ENCODE measurements around the gene HPS4.
A peak's percentile ranks its signal among the peaks of the same experiment; 100 is the strongest.
"Not testable (repeated sequence)": the region's sequence is repeated elsewhere in the genome, so short reads cannot be mapped to it uniquely, and the experiment has no call there.

HPS4 gene

GRCh38 chr22:26483439-26484359, at the start of gene HPS4, which contains the start of gene SRRD:
Gene HPS4 (minus strand): TSS chr22:26483783. CDS start chr22:26481762, 2,021 bp downstream.
Gene SRRD (plus strand): TSS chr22:26483877. CDS start chr22:26483891, 14 bp downstream.
- peak; percentile 66 to 79 for DNase-seq

DNA sequence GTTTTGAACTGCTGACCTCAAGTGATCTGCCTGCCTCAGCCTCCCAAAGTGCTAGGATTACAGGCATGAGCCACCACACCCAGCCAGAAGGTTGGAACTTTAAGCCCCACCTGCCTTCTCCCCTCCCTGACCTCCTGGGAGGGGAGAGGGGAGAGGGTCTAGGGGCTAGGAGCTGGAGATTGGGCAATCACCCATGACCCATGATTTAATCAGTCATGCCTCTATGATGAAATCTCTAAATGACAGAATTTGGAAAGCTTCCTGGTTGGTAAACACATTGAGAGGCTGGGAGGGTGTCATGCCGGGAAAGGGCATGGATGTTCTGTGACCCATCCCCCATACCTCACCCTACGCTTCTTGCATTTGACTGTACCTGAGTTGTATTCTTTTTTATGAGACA, 45.8 kb upstream of the HPS4 start:
- DNase-seq = no peak

DNA sequence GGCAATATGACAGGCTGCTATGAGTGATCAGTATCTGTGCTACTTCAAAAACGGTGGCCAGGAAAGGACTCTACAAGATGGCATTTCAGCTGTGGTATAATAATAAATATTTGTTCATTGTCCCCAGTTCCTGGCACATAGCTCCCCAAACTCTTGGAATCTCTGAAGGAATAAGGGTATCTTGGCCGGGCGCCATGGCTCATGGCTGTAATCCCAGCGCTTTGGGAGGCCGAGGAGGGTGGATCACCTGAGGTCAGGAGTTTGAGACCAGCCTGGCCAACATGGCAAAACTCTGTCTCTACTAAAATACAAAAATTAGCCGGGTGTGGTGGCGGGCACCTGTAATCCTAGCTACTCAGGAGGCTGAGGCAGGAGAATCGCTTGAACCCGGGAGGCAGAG, 44.9 kb upstream of the HPS4 start:
- not testable (repeated sequence) for DNase-seq

DNA sequence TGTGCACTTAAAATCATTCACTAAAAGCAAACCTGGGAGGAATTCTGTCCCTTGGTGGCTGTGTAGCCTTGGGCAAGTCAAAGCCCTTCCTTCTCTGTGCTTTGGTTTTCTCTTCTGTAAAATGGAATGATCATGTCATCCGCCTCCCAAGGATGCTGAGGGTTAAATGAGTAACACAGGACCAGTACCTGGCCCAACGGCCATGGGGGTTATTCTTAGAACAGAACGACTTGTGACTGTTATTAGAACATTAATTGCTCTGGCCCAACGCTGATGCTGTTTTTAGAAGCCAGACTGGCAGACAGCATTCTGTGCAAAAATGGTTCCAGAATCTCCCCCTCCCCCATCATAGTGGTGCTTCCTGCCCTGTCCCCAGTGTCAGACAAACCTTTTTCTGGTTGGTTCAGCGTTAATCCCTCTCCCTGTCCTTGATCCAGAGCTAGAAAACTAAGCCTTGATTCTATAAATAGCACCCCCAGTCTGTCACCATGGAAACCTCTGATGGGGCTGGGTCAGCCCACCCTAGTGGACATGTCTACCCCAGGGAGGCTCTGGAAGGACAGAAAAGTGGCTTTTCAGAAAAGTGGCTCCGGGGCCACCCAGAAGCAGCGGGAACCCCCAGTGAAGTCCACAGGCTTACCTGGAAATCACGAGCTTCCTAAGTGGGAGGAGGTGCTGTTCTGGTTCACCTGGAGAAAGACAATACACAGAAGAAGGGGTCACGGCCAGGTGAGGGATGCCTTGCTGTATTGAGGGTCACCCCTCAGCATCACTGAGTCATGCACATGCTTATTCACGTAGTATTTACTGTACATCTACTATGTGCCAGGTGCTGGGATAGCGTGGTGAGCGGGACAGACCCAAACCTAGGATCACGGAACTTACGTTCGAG, 44.2 kb upstream of the HPS4 start:
- DNase-seq = no peak

GRCh38 chr22:26527167-26527566, 43.6 kb upstream of the HPS4 start:
- no peak for DNase-seq

DNA sequence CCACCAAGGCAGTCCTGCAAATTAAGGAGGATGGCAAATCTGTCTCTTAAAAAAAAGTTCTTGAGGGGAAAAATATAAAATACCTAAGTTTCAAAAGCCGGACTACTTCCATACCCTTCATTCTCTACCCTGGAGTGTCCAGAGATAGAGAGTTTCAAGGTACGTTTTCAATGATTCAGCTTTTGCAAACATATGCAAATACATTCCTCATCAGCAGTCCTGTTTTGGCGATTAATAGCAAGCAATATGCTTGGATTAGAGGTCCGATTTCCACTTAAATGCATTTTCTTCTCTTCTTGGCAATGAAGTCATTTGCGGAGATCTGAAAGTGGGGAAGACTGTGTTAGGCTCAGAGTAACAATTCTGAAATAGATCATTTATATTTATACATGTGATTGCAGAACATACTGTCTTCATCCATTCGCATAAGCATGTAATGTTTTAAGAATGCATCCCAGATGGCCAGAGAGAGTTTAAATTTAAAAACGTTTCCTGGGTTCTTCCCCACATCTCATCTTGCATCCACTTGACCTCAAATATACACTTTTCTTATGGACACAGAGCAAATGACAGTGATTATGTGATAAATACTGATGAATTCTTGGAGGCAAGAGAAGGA, 42.5 kb upstream of the HPS4 start:
- no peak for DNase-seq

- DNase-seq = no peak
Observed at GRCh38 chr22:26524870-26525269, 41.3 kb upstream of the HPS4 start.

DNA sequence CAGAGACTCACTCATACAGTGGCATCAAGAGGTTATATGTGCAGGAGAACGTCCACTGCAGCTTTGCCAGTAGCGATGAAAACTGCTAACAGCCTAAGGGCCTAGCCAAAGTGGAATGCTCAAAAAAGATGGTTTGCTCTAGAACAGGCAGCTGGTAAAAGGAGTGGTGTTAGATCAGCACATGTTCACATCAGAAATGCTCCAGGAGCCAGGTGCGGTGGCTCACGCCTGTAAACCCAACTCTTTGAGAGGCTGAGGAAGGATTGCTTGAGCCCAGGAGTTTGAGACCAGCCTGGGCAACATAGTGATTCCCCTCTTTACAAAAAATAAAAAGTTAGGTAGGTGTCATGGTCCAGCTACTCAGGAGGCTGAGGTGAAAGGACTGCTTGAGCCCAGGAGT, 39.0 kb upstream of the HPS4 start:
- DNase-seq = no peak

- DNase-seq = no peak
Observed at GRCh38 chr22:26522012-26522411, 38.4 kb upstream of the HPS4 start.

DNA sequence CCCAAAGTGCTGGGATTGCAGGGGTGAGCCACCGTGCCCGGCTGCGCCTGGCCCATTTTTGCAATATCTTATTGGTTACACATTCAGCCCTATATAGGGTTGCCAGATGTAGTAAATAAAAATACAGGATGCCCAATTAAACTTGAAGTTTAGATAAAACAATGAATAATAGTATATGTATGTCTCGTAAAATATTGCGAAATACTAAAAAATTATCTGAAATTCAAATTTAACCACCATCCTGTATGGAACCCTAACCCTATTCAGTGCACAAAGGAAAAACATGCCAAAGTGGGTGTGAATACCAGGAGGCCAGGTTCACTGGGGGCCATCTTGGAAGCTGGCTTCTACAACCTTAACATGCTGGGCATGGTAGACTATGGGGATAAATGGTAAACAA, 33.8 kb upstream of the HPS4 start:
- no peak for DNase-seq

DNA sequence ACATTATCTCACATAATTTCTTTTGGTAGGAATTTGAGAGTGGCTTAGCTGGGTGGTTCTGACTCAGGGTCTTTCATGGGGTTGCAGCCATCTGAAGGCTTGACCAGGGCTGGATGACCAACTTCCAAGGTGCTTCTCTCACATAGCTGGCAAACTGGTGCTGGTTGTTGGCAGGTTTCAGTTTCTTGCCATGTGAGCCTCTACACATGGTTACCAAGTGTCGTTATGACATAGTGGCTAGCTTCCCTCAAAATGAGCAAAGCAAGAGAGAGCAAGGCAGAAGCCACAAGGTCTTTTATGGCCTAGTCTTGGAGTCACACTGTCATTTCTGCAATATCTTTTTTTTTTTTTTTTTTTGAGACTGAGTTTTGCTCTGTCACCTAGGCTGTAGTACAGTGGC, 32.9 kb upstream of the HPS4 start:
- no peak for DNase-seq

- DNase-seq = no peak
Observed at GRCh38 chr22:26515931-26516330, 32.3 kb upstream of the HPS4 start.

- DNase-seq = no peak
Observed at GRCh38 chr22:26514419-26515161, 31.0 kb upstream of the HPS4 start.

DNA sequence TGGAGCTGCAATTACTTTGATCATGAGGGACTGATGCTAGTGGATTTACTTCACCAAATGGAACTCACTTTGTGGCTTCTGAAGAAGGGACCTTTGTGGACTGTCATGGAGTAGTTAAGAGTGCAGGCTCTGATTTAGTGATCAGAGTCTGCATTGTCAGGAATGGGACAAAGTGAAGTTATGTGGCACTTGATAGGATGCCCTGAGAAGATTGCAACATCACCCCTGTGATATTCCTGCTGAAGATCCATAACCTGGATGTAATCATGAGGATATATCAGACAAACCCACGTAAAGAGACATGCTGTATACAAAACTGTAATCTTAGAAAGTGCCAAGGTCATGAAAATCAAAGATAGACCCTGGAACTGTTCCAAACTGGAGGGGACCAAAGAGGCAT, 30.3 kb upstream of the HPS4 start:
- DNase-seq = no peak

DNA sequence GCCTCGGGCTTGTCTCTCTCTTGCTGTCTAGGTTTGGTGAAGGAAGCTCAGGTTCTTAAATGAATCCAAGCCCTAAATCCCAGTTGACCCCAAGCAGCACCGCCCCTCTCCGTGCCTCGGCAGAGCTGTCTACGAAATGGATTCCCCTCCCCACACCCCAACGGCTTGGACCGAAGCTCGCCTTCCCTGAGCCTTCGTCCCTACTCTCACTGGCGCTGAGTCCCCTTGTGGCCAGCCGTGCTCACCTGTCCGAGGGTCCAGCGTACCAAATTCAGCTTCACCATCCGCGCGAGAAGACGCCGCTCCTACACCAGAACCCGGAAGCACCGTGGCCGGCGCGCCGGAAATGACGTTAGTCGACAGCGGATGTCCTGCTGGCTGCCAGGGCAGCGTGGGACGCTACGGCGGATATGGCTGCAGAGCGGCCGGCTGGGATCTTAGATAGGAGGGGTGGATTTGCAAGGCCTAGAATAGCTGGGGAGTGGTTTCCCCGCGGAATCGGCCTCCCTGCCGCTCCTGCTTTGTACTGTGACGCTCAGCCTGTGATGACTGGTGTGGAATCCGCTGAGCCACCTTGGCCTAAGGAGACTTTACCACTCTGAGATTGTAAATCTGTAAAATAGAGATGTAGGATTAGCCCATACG, 28.7 kb upstream of the HPS4 start, which contains the start of gene TFIP11:
Gene TFIP11, minus strand, starts transcription at position 325 of the 645 bp plus-strand sequence. CDS start 2,201 bp downstream, outside the sequence.
- peak; percentile 67 to 77 for DNase-seq

DNA sequence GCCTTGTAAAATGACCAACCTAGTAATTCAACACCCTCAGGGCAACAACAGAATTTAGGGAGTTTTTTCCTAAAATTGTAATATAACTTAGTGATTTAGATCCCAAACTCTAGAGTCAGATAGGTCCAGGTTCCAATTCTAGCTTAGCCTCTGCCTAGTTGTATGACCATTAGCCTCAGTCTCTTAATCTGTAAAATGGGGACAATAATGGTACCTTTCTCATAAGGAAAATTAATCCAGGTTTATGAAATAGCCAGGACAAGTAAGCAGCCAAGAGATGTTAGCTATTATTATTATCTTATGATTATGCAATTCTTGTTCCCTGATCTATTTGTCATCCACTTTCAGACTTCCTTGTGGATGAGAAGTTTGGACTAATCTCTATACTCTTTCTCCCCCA, 24.6 kb upstream of the HPS4 start:
- no peak for DNase-seq

GRCh38 chr22:26503758-26504157, 20.2 kb upstream of the HPS4 start:
- no peak for DNase-seq

DNA sequence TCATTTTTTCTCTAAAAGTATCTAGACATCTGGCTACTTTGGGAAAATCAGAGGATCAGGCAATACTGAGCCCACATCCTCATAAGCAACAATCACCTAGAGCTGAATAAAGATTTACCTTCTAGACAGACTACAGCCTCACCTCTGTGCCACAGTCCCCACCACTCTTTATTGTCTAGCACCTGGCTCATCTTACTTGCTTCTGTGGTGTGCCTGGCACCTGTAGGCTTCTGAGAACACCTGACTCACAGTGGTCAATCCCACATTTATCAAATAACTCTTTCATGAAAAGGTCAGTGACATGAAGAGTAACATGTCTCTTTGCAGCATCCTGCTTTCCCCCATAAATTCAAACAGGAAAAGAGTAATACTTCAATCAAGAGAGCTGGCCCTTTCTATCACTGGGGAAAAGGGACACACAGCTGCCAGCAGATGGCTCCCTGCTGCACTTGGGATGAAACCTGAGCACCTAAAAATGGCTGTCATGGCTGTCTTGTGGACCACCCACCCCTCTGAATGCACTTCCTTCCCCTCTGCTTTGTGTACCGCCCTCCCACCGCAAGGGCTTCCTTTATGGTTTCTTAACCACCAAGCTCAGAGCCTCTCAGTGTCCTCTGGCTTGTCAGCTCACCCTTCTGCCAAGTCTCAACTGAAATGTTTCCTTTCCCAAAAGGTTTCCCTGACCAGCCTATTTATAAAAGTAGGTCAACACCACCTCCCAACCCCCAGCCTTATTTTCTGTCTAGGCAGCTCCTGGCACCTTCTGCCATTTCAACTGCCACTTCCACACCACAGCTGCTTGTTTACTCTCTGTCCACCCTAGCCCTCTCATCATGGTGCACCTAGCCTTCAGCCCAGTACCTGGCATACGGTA, 19.3 kb upstream of the HPS4 start:
- DNase-seq = peak; percentile 95 to 96

DNA sequence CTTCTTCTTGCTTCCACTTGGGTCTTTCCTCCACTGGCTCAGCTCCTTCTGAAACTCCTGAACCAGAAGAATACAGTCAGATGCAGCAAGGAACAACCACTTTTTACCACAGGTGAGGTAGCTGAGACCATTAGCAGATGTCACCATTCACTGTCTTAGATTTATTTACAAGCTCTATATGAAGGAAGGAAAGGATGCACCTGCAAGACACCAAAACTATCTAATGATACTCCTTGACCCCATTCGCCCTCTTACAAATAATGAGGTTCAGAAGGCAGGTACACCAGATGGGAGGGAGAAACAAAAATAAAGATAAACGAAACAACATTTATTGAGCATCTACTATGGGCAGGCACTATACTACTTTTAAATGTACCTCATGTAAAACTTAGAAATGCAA, 18.4 kb upstream of the HPS4 start:
- DNase-seq = no peak

GRCh38 chr22:26499188-26499703, 15.7 kb upstream of the HPS4 start:
- no peak for DNase-seq

Data from Kasumi-1 (cell line).